Type B pancreatic cell (in vitro differentiated cells): ENCODE results near the gene ULK4. TPM values are rescaled to one million over a fixed set of nuclear protein-coding genes. Genes with fewer than 3 reads are reported as not detected.
"Not testable (repeated sequence)": the region's sequence is repeated elsewhere in the genome, so short reads cannot be mapped to it uniquely, and the experiment has no call there.

Experiments
- DNase-seq: peaks from one replicate; pipeline ENCODE4 v3.0.0; 2021; ENCODE audit warnings: mixed read lengths; ENCODE audit not compliant: unreplicated experiment; ENCODE audit errors: extremely low spot score
- H3K27ac Mint-ChIP-seq: 2 replicates; pipeline ENCODE4 v1.8.0; 2021; ENCODE audit warnings: mild to moderate bottlenecking, mixed read lengths
- H3K27me3 Mint-ChIP-seq: 2 replicates; pipeline ENCODE4 v1.8.0; 2021; ENCODE audit warnings: mixed read lengths
- H3K36me3 Mint-ChIP-seq: 2 replicates; pipeline ENCODE4 v1.8.0; 2021; ENCODE audit warnings: mixed read lengths
- H3K4me1 Mint-ChIP-seq: one replicate; pipeline ENCODE4 v1.8.0; 2021; ENCODE audit warnings: mixed read lengths; ENCODE audit not compliant: unreplicated experiment
- H3K4me3 Mint-ChIP-seq: 2 replicates; pipeline ENCODE4 v1.8.0; 2021; ENCODE audit warnings: mild to moderate bottlenecking, mixed read lengths
- H3K9me3 Mint-ChIP-seq: 2 replicates; pipeline ENCODE4 v1.8.0; 2021; ENCODE audit warnings: mixed read lengths
- CTCF ChIP-seq: fragments of 200-600 bp; sonication (generic); conservative IDR thresholded peaks from 2 replicates; pipeline ENCODE4 v1.5.0; 2021; ENCODE audit warnings: antibody characterized with exemption, mild to moderate bottlenecking
- total RNA-seq: library from RNA; stranded (reverse); gene quantifications from 2 replicates; pipeline ENCODE4 v1.2.1, GENCODE V29; 2021; ENCODE audit warnings: low replicate concordance

ULK4 gene
- total RNA-seq, 1 donor from 2014 or later = 10.7 TPM

- H3K27ac Mint-ChIP-seq = no peak overlapping the region
- no peak overlapping the region for H3K4me3 Mint-ChIP-seq
- no peaks in the 10 kb centered on the region for H3K27me3 Mint-ChIP-seq
- no peak for DNase-seq
- no peaks in the 10 kb centered on the region for H3K4me1 Mint-ChIP-seq
- no peaks in the 10 kb centered on the region for H3K36me3 Mint-ChIP-seq
- TF ChIP-seq CTCF = no peak
- no peaks in the 10 kb centered on the region for H3K9me3 Mint-ChIP-seq
Observed at GRCh38 chr3:41462103-41462691, 499.7 kb downstream of the ULK4 start.

GRCh38 chr3:41460736-41461135, 501.2 kb downstream of the ULK4 start:
- H3K27ac Mint-ChIP-seq = no peak overlapping the region
- H3K9me3 Mint-ChIP-seq = no peaks in the 10 kb centered on the region
- TF ChIP-seq CTCF = no peak
- peaks cover 6% of the 10 kb centered on the region for H3K4me1 Mint-ChIP-seq
- DNase-seq = no peak
- no peak overlapping the region for H3K4me3 Mint-ChIP-seq
- no peaks in the 10 kb centered on the region for H3K27me3 Mint-ChIP-seq
- H3K36me3 Mint-ChIP-seq = no peaks in the 10 kb centered on the region

- no peak for TF ChIP-seq CTCF
- no peak overlapping the region for H3K27ac Mint-ChIP-seq
- H3K27me3 Mint-ChIP-seq = no peaks in the 10 kb centered on the region
- no peak for DNase-seq
- H3K4me3 Mint-ChIP-seq = no peak overlapping the region
- H3K4me1 Mint-ChIP-seq = peaks cover 6% of the 10 kb centered on the region
- H3K9me3 Mint-ChIP-seq = no peaks in the 10 kb centered on the region
- peaks cover 4% of the 10 kb centered on the region for H3K36me3 Mint-ChIP-seq
Observed at GRCh38 chr3:41457176-41457575, 504.7 kb downstream of the ULK4 start.

- no peak for TF ChIP-seq CTCF
- H3K27ac Mint-ChIP-seq = no peak overlapping the region
- no peaks in the 10 kb centered on the region for H3K27me3 Mint-ChIP-seq
- H3K9me3 Mint-ChIP-seq = no peaks in the 10 kb centered on the region
- H3K36me3 Mint-ChIP-seq = peaks cover 6% of the 10 kb centered on the region
- peaks cover 8% of the 10 kb centered on the region for H3K4me1 Mint-ChIP-seq
- DNase-seq = no peak
- no peak overlapping the region for H3K4me3 Mint-ChIP-seq
Observed at GRCh38 chr3:41456162-41456561, 505.7 kb downstream of the ULK4 start.

GRCh38 chr3:41453618-41454017, 508.3 kb downstream of the ULK4 start:
- H3K27me3 Mint-ChIP-seq, DNase-seq, H3K4me3 Mint-ChIP-seq, H3K36me3 Mint-ChIP-seq, H3K9me3 Mint-ChIP-seq, H3K27ac Mint-ChIP-seq: not testable (repeated sequence)
- peaks cover 16% of the 10 kb centered on the region for H3K4me1 Mint-ChIP-seq

GRCh38 chr3:41450416-41451231, 511.3 kb downstream of the ULK4 start:
- no peak for TF ChIP-seq CTCF
- Mint-ChIP-seq H3K9me3 (no peaks in the 10 kb centered on the region), H3K4me1 (peaks cover 10% of the 10 kb centered on the region), H3K4me3 (no peak overlapping the region), H3K27me3 (no peaks in the 10 kb centered on the region), H3K36me3 (peaks cover 8% of the 10 kb centered on the region), H3K27ac (no peak overlapping the region)
- DNase-seq = no peak
